Measurements from ENCODE around the gene EIF2A.

Gene EIF2A

GRCh38 chr3:150603980-150604319, 57.4 kb downstream of the EIF2A start:
- TF ChIP-seq, protein P1, sequence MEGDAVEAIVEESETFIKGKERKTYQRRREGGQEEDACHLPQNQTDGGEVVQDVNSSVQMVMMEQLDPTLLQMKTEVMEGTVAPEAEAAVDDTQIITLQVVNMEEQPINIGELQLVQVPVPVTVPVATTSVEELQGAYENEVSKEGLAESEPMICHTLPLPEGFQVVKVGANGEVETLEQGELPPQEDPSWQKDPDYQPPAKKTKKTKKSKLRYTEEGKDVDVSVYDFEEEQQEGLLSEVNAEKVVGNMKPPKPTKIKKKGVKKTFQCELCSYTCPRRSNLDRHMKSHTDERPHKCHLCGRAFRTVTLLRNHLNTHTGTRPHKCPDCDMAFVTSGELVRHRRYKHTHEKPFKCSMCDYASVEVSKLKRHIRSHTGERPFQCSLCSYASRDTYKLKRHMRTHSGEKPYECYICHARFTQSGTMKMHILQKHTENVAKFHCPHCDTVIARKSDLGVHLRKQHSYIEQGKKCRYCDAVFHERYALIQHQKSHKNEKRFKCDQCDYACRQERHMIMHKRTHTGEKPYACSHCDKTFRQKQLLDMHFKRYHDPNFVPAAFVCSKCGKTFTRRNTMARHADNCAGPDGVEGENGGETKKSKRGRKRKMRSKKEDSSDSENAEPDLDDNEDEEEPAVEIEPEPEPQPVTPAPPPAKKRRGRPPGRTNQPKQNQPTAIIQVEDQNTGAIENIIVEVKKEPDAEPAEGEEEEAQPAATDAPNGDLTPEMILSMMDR (conservative IDR thresholded peaks at IDR 0.05; ENCODE audit: control insufficient read depth, insufficient read depth, low read depth, low read length): no peak
- peak overlapping the region; percentile 93 for H3K4me3 ChIP-seq (ENCODE audit: control insufficient read depth, low read depth, low read length)
- DNase-seq (ENCODE audit: low read depth): no peak

- H3K4me3 ChIP-seq (ENCODE audit: control insufficient read depth, low read depth, low read length): no peak overlapping the region
- no peak for DNase-seq (ENCODE audit: low read depth)
- TF ChIP-seq, protein P1 (conservative IDR thresholded peaks at IDR 0.05; ENCODE audit: control insufficient read depth, insufficient read depth, low read depth, low read length): no peak
Measured at GRCh38 chr3:150605998-150606641, 59.5 kb downstream of the EIF2A start.

DNA sequence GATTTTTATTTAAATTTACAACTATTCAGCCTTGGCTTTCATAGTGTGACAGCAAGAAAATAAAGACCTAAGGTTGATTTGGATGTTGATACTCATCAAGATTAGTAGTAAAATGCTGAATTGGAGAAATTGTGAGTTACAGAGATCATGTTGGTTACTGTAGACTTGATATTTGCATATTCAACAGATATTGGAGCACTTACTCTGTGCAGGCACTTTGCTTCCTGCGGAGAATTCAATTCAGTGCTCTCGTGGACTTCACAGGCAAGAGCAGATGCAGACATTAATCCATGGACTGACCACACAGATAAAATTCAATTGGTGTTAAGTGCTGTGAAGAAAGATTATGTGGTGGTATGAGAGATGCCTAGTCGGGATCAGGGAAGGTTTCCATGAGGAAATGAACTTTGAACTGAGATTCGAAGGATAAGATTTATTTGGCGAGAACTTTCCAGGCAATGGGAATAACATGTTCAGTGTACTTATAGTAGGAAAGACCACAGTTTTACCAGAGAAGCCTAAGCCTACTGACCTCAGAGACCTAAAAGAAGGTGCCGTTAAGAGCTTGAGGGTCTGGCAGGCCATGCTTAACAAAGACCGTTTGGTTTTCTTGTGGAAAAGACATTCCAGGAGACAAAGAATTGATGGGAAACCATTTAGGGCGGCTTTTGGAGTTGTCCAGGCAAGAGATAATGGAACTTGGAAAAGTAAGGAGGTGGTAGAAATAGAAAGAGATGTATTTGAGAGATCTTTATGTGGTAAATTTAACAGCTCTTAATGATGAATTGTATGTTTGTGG, 60.9 kb downstream of the EIF2A start:
- H3K4me3 ChIP-seq (ENCODE audit: control insufficient read depth, low read depth, low read length): no peak overlapping the region
- TF ChIP-seq, protein P1 (conservative IDR thresholded peaks at IDR 0.05; ENCODE audit: control insufficient read depth, insufficient read depth, low read depth, low read length): no peak
- DNase-seq (ENCODE audit: low read depth): no peak

GRCh38 chr3:150609988-150610387, 63.4 kb downstream of the EIF2A start:
- DNase-seq (ENCODE audit: low read depth): no peak
- H3K4me3 ChIP-seq (ENCODE audit: control insufficient read depth, low read depth, low read length): no peak overlapping the region
- TF ChIP-seq, protein P1 (conservative IDR thresholded peaks at IDR 0.05; ENCODE audit: control insufficient read depth, insufficient read depth, low read depth, low read length): no peak

GRCh38 chr3:150610785-150611184, 64.2 kb downstream of the EIF2A start:
- DNase-seq (ENCODE audit: low read depth): peak; percentile 40
- TF ChIP-seq, protein P1 (conservative IDR thresholded peaks at IDR 0.05; ENCODE audit: control insufficient read depth, insufficient read depth, low read depth, low read length): no peak
- H3K4me3 ChIP-seq (ENCODE audit: control insufficient read depth, low read depth, low read length): no peak overlapping the region

DNA sequence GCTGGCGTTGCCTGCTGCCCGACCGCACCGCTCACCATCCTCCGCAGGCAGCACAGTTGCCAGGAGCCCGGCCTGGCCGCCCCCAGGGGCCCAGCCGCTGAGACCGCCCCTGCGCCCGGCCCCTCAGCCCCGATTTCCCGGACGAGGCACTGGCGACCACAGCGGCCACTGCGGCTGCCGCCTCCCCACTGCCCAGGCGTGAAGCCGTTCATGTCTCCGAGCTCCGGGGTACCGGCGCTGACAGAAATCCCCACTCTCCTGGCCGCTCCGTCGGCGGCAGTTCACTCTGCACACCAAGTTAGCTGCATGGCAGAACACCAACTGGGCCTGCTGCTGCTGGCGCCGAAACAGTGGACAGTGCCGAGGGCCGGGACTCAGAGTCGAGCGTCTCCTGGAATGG, 65.1 kb downstream of the EIF2A start:
- TF ChIP-seq, protein P1 (conservative IDR thresholded peaks at IDR 0.05; ENCODE audit: control insufficient read depth, insufficient read depth, low read depth, low read length): no peak
- DNase-seq (ENCODE audit: low read depth): no peak
- no peak overlapping the region for H3K4me3 ChIP-seq (ENCODE audit: control insufficient read depth, low read depth, low read length)
